22Rv1 (cell line): ENCODE data around the gene SLC27A5.
"Not testable (repeated sequence)": the region's sequence is repeated elsewhere in the genome, so short reads cannot be mapped to it uniquely, and the experiment has no call there.

Experiments
- H3K27ac ChIP-seq: fragments of 450-650 bp; 2 replicates; pipeline ENCODE4 v1.5.1; 2017
- ZFX ChIP-seq: fragments of 450-650 bp; IDR thresholded peaks from 2 replicates; pipeline ENCODE4 v1.6.1; 2017; ENCODE audit warnings: antibody characterized with exemption, borderline replicate concordance
- TF ChIP-seq, protein P1 (sequence below): fragments of 450-650 bp; IDR thresholded peaks from 2 replicates; pipeline ENCODE4 v1.5.1; 2017; ENCODE audit warnings: mild to moderate bottlenecking

SLC27A5 gene

DNA sequence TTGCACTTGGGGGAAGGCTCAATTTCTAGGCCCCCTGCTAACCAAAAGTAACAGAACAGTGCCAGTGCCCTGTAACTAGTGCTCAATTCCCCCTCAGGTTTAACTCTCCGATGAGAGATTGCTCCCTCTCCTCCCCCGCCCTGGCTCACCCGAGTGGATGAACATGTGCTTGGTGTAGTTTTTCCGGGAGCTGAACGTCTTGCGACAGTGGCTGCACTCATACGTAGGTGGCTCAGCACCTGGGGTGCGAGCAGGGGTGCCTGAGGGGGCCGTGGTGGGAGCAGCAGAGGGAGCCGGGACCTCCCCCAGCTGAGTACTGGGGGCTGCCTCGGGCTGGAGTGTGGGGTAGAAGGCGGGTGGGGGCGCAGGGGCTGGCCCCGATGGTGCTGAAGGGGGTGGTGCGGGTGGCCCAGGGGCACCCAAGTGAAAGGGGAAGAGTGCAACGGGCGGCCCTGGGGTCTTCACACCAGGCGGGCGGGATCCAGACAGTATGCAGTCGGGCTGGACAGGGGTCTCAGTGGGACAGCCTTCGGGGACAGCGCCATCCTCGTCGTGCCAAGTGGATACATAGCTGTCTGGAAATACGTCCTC is 4.5 kb upstream of the SLC27A5 start:
- TF ChIP-seq, protein P1, sequence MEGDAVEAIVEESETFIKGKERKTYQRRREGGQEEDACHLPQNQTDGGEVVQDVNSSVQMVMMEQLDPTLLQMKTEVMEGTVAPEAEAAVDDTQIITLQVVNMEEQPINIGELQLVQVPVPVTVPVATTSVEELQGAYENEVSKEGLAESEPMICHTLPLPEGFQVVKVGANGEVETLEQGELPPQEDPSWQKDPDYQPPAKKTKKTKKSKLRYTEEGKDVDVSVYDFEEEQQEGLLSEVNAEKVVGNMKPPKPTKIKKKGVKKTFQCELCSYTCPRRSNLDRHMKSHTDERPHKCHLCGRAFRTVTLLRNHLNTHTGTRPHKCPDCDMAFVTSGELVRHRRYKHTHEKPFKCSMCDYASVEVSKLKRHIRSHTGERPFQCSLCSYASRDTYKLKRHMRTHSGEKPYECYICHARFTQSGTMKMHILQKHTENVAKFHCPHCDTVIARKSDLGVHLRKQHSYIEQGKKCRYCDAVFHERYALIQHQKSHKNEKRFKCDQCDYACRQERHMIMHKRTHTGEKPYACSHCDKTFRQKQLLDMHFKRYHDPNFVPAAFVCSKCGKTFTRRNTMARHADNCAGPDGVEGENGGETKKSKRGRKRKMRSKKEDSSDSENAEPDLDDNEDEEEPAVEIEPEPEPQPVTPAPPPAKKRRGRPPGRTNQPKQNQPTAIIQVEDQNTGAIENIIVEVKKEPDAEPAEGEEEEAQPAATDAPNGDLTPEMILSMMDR = no peak
- TF ChIP-seq ZFX = no peak
- H3K27ac ChIP-seq = peak overlapping the region; percentile 86

DNA sequence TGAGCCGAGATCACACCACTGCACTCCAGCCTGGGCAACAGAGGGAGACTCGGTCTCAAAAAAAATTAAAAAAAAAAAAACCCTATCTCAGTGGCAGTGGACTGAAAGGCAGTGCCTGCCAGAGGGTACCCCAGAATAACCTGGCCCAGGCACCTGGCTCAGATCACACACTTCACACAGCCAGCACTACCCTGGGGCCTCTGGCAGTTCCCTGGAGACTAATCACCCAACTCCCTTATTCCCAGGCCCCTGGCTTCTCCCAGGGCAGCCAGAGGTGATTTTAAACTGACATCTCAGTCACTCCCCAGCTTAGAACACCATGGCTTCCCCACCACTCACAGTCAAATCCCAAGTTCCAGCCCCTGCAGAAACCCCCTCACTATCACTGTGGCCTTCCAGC is 3.5 kb upstream of the SLC27A5 start:
- H3K27ac ChIP-seq = peak overlapping the region; percentile 86
- TF ChIP-seq ZFX = no peak
- TF ChIP-seq, protein P1 = no peak

DNA sequence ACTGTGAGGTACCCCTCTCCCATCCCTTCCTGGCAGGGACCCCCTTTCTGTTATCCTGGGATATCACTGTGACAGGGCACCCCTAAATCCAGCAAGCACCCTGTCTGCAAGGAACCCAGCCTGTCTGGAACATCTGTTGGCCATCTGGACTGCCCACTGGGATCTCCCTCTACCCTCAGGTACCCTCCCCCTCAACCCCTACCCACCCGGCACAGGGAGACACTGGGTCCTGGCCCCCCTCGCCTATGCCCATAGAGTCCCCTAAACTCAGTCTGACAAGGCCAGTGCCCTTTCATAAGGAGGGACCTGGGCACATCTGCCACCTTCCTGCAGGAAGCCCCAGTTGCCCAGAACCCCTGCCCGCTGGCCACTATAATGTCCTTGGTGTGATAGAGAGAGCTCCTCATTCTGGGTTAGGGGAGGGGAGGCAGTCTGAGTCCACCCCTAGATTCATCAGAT is 2.8 kb upstream of the SLC27A5 start:
- TF ChIP-seq, protein P1 = no peak
- TF ChIP-seq ZFX = no peak
- H3K27ac ChIP-seq = peak overlapping the region; percentile 86

DNA sequence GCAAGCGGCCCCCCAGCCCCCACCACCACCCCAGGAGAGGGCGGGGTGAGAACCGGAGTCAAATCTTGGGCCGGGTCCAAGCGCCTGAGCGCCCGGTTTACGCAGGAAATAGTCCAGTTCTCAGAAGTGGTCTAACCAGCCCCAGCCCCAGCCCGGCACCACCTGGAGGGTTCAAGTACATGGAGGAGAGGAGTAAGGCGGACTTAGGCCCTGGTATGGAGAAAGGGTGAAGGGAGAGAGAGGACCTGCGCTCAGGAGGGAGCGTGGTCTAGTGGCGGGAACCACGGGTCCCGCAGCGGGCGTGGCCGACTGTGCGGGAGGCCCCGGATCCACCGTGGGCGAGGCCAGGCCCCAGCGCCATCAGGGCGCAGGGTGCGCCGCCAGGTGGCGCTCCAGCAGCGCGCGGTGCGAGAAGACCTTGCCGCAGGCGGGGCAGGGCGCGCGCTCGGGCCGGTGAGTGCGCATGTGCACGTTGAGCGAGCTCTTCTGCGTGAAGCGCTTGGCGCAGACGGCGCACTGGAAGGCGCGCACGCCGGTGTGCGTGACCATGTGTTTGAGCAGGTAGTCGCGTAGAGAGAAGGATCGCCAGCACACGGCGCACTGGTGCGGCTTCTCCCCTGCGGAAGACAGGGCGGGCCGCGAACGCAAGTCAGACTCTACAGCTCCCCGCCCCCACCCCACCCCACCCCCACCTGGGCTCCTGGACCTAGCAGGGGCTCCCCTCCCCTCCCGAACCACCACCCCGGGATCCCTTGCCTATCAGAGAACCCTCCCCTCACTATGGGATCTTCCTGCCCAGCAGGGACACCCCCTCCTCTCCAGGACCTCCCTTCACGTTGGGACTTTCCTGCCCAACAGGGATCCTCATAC is 2.1 kb upstream of the SLC27A5 start:
- TF ChIP-seq, protein P1 = peak; percentile 98
- no peak for TF ChIP-seq ZFX
- H3K27ac ChIP-seq = peak overlapping the region; percentile 86

DNA sequence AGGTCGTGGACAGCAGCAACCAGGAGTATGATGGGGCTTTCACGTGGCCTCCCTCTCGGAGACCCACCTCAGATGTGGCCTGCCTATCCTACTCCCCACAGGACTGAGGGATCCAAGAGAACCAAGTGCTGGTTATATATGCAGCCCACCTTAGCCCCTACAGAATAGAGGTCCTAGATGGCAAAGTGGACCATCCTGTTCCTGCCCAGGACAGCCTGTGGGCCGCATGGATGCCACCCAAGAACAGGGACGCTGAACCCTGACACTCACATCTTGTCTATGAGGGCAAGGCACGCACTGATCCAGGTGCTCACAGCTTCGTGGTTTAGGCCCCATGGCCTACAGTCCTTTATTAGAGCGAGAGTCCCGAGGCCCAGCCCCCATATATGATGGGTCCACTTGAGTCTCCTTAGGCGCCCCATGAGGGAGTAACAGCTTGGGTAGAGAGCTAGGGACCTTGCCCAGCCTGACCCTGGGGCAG is 1.5 kb upstream of the SLC27A5 start:
- H3K27ac ChIP-seq = peak overlapping the region; percentile 86
- TF ChIP-seq, protein P1 = no peak
- TF ChIP-seq ZFX = no peak

DNA sequence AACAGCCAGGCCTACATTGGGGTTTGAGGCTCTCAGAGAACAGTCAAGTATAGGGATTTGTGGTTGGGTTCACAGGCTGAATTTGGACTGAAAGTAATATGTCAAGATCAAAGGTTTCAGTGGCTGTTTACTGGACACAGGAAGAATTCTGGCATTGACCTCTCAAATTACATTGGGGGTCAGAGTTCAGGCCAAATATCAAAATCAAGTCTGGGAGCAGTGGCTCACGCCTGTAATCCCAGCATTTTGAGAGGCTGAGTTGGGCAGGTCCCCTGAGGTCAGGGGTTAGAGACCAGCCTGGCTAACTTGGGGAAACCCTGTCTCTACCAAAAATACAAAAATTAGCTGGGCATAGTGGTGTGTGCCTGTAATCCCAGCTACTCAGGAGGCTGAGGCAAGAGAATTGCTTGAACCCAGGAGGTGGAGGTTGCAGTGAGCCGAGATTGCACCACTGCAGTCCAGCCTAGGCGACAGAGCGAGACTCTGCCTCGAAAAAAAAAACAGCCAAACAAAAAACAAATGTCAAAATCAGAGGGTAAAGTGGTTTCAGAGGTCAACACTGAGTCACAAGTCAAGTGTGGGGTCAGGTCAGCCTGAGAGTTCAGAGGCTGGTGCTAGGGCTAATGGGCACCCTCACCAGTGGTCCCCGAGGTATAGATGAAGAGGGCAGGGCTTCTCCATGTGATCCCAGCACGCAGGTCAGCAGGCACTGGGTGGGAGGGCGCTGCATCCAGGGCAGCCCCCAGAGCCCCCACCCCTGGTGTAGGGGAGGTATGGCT is 1.5 kb downstream of the SLC27A5 start:
- no peak for TF ChIP-seq ZFX
- TF ChIP-seq, protein P1 = no peak
- H3K27ac ChIP-seq = no peak overlapping the region

DNA sequence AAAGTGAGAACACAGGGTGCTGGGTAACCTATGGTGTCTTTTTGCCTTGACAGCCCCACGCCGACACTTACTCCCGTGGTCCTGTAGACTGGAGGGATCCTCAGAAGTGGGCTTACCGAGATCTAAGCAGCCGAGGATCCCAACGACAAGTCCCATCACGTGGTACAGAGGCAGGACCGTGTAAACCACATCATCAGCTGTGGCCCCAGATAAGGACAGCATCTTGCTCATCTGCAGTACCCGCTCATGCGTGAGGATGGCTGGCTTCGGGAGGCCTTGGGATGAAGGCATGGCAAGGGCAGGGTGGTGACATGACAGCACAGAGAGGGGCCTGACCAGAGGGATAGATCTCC is 2.1 kb downstream of the SLC27A5 start:
- no peak overlapping the region for H3K27ac ChIP-seq
- TF ChIP-seq, protein P1 = no peak
- no peak for TF ChIP-seq ZFX

DNA sequence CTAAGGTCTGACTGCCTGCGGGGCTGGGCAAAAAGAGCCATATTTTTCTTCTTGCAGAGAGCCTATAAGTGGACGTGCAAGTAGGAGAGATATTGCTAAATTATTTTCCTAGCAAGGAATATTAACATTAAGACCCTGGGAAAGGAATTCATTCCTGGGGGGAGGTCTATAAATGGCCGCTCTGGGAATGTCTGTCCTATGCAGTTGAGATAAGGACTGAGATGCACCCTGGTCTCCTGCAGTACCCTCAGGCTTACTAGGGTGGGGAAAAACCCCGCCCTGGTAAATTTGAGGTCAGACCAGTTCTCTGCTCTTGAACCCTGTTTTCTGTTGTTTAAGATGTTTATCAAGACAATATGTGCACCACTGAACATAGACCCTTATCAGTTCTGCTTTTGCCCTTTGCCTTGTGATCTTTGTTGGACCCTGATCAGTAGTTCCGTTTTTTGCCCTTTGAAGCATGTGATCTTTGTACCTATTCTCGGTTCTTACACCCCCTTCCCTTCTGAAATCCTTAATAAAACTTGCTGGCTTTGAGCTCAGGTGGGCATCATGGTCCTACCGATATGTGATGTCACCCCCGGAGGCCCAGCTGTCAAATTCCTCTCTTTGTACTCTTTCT is 4.1 kb downstream of the SLC27A5 start:
- not testable (repeated sequence) for H3K27ac ChIP-seq
